Activated CD4-positive, alpha-beta T cell treated with anti-CD3 and anti-CD28 coated beads, Interleukin-2, Interleukin-6, amounts not matched to agents 100 ng/mL and 50 ng/mL, durations not matched to agents 16 hours and 8 hours (primary cell): ENCODE measurements around the gene MICOS13.

ENCODE experiments used
- DNase-seq: peaks from one replicate; pipeline ENCODE4 v3.0.0-alpha.2; 2020

Gene MICOS13

DNA sequence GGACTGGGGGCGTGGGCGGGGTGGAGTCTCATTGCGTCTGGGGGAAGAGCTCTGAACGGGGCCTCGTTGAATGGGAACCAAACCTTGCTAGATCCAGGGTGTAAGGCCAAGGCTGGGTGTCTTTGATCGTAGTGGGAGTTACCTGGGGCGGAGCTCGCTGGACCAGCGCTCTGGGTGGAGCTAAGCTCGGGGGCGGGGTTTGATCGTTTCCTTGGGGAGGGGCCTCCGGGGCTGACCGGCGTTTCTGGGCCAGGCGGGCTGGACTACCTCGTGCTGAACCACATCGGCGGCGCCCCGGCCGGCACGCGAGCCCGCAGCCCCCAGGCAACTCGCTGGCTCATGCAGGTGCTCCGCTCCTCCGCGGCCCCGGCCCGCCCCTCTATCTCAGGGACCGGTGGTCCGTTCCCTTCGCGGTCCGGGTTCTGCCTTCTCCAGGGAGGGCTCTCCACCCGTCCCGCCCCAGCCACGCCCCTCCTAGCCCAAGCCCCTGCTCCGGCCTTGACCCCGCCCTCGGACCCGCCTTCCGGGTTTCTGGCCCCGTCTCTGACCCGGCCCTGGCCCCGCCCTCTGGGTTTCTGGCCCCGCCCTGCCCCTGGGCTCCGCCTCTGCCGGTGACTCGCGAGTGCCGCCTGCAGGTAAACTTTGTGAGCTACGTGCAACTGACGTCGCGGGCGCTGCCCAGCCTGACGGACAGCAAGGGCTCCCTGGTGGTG, 6.5 kb upstream of the MICOS13 start:
- DNase-seq = peak; percentile 100

DNA sequence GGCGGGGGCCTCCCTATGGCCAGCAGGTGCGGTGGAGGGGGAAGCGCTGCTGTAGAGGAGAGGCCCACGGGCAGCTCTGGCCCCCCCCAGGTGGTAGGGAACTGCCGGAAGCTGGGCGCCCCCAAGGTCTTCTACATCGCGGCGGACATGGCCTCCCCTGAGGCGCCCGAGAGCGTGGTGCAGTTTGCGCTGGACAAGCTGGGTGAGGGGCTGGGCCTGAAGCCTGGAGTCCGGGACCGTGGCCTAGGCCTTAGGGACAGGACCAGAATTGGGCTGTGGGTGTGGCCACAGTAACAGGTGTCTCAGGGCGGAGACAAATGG, 6.0 kb upstream of the MICOS13 start:
- no peak for DNase-seq

DNA sequence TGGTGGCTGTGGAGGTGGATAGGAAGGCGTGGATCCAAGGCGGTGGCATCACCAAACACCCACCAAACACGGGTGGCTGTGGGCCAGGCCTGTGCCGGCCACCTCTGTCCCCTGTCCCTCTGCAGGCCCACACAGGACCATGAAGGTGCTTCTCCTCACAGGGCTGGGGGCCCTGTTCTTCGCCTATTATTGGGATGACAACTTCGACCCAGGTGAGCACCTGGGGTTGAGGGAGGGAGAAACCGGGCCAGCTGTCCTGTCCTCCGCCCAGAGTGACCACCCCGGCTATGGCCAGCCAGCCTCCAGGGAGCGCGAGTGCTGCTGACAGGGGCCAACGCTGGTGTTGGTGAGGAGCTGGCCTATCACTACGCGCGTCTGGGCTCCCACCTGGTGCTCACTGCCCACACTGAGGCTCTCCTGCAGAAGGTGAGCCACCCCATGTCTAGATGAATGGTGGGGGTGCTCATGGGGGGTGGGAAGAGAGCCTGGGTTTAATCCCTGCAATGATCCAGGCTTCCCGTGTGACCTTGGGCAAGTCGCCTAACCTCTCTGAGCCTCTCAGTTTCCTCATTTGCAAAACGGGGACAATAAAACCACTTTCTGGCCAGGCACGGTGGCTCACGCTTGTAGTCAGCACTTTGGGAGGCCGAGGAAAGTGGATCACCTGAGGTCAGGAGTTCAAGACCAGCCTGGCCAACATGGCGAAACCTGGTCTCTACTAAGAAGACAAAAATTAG, 4.5 kb upstream of the MICOS13 start:
- no peak for DNase-seq

DNA sequence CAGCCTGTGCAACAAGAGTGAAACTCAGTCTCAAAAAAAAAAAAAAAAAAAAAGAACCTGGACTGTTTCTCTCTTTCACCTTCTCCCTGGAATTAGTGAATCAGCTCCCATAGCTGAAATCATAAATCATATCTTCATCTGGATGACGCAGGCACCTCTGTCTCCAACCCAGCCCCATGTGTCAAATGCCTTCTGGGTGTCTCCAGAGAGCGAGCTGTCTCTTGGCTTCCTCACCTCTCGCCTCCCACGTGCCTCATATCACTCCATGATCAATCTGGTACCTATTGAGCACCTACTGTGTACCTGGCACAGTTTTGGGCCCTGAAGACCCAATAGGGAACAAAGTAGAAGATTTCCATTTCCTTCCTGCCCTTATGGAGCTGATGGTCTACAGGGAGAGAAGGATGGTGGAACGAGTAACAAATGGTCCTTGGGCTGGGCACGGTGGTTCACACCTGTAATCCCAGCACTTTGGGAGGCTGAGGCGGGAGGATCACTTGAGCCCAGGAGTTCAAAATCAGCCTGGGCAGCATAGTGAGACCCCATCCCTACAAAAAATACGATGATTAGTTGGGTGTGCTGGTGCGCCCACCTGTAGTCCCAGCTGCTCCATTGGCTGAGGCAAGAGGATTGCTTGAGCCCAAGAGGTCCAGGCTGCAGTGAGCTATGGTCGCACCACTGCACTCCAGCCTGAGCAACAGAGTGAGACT, 3.0 kb upstream of the MICOS13 start:
- DNase-seq = no peak

DNA sequence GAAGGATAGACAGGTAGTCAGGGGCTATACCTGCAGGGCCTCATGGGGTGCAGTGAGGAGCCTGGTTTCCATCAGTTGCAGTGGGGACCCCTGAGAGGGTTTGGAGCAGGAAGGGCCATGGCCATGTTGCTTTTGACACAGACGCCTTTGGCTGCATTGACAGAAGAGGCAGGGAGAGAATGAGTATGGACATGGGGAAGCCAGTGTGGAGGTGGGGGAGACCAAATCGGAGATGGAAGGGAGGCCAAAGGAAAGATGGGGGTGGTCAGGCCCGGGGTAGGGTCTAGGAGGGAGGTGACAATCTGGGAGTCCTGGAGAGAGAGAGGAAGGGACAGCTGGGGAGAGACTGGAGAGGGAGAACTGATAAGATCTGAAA, 1.8 kb upstream of the MICOS13 start:
- no peak for DNase-seq

DNA sequence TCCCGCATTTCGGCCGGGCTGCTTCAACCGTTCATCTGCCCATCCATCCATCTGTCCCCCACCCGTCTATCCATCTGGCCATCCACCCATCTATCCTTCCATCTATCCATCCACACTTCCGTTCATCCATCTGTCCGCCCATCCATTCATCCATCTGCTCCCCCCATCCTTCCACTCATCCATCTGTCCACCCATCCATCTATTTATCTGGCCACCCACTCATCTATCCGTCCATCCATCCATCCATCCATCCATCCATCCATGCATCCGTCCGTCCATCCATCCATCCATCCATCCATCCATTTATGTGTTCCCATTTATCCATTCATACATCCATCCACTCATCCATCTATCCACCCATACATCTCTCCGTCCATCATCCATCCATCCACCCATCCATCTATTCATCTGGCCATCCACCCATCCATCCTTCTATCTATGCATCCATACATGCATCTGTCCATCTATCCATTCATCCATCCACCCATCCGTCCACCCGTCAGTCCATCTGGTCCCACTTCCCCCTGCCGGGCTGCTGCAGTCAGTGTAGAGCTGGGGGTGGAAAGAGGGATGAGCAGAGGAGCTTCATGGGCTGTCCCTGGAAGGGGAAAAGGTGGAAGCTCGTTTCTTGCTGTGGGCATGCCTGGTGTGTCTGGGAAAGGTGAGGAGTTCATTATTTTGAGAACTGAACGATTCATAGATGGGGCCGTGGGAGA, 1.2 kb upstream of the MICOS13 start:
- DNase-seq = no peak

DNA sequence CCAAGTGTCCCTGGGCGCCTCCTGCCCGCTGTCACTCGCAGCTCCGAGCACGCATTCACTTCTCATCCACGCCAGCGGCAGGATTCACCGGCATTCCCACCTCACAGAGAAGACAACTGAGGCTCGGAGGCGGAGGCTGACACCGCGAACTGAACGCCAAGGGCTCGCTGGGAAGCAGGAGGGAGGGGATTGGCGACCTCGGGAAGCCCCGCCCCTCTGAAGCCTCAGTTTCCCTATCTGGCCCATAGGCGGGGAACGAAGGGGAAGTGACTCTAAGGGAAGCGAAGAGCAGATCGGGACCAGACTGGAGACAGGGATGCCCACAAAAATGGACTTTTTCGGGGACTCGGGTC, 256 bp downstream of the MICOS13 start:
- DNase-seq = no peak

DNA sequence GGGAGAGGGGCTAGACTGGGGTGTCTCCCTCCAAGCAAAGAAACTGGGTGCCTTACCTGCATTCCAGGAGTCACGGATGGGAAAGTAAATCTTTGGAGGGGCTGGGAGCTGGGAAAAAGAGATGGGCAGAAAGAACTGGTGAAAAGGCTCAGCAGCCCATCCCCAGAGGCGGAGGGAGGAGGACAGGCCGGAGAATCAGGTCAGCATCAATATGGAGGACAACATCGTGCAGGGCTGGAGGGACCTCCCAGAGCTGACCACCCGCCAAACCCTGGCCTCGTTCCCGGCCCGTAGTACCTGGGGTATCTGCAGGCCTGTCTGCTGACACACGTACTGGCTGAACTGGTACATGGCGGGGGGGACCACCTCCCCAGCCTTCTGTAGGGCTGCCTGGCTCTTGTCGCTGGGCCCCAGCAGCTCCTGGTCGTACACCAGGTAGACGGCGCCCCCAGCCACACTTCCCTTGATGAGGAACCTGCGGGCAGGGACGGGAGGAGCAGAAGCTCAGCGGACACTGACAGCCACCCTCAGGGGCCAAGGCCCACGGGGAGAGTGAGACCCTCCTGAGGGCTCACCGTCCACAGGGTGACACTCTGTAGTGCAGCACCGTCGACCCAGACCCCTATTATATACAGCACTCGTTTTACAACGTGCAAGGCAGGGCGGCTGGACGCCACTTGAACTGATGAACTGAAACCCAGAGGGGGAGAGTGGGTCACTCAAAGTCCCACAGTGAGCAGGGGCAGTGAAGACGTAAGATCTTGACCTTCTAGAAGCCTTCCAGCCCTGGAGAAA, 830 bp downstream of the MICOS13 start:
- no peak for DNase-seq

DNA sequence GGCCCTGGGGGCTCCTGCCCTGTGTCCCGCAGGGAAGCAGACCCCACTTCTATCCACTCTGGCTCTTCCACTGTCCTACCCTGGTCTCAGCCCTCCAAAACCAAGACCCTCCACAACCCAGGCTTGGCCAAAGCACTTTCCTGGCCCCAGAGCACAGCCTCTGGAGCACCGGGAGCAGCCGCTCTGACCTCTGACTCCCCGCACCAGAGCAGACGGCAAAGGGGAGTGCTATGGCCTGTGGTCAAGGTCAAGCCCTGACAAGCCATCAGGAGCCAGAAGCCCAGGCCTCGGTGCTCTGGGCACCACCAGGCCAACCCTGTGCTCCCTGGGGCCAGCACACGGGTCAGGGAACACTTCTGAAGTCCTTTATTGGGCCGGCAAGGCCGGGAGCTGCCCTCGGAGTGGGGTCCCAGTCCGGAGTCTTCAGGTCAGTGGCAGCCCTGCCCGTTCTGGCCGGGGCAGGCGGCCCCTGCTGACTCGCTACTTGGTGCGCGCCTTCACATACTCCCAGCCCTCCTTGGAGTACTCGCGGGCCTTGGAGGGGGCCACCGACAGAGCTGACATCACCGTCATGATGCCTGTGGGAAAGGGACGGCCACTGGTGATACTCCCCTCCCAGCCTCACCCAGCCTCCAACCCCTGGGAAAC, 2.1 kb downstream of the MICOS13 start:
- DNase-seq = no peak

DNA sequence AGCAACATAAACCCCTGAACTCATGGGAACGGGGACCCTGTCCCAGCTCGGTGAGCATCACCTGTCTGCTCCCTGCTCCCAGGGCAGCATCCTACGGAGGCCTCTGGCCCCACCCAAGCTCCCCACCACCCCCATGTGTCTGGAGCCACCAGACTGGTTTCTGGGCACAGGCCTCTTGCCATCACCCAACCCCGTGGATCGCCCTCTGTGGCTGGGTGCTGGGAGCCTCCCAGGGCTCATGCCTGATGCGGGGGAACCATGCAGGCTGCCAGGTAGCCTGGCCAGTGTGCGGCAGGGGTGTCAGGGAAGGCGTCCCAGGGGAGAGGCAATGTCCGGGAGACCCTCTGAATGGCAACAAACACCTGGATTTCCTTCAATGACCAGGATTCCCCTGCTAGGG, 2.7 kb downstream of the MICOS13 start:
- DNase-seq = no peak

DNA sequence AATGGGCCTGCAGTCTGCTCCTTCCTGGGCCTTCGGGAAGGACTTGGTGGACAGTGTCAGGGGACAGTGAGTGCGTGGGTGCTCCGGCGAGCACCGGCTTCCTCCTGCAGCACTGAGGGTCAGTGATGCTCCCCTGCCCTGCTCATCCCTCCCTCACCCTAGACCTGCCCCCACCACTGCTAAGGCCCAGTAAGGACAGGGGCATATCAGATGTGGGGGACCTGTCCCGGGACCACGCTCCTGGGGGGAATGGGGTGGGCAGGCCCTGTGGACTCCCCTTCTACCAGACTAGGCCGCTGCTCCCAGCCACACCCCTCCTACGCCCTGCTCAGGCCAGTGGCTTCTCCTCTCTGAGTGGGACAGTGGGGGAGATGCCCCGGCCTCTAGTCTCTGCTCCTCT, 3.2 kb downstream of the MICOS13 start:
- no peak for DNase-seq

DNA sequence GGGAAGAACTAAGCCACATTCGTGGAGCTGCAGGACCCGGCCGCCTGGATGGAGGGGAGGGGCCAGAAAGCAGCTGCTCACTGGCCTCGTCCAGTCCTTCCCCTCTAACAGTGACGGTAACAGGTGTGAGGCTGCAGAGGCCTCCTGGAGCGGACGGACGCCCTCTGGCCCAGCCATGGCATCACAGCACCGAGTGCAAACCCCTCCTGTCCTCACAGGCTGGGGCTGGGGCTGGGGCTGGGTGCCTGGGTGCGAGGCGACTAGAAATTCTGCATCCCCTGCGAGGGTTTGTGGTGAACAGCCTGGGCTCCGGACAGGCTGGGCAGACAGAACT, 3.6 kb downstream of the MICOS13 start:
- DNase-seq = no peak

DNA sequence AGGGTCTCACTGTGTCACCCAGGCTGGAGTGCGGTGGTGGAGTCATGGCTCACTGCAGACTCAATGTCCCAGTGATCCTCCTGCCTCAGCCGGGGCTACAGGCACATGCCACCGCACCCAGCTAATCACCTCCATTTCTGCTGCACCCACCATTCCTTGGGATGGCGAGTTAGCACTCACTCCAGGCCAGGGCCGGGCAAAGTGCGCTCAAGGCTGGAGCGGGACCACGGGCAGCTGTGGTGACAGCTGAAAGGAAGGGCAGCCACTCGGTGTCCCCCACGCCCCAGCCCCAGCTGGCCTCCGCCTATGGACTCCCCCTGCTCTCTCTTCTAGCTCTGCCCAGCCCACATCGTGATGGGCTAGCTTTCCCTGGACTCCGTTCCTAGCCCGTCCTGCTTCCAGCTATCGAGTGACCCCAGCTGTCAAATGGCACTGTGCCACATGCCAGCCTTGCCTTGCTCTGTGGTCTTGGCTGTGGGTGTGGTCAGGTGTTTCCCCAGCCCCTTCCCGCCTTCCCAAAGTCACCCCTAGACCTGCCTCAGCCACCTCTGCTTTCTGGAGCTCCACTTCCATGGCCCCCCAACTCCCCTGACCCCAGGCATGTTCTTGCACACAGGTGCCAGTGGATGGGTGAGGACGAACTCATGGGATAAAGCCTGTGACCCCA, 4.1 kb downstream of the MICOS13 start:
- no peak for DNase-seq

DNA sequence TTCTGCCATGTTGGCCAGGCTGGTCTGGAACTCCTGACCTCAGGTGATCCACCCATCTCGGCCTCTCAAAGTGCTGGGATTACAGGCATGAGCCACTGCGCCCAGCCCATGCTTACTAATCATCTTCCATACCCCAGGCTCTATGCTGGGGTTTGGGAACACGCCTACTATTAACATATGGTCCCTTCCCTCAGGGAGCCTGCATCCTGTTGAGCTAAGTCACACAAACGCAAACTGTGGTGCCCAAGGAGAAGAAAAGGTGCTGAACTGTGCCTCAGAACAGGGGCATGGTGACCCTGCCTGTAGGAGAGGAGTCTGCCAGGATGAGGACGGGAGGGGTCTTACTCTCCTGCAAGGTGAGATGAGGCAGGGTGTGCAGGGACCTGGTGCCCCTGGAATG, 5.6 kb downstream of the MICOS13 start:
- DNase-seq = no peak

DNA sequence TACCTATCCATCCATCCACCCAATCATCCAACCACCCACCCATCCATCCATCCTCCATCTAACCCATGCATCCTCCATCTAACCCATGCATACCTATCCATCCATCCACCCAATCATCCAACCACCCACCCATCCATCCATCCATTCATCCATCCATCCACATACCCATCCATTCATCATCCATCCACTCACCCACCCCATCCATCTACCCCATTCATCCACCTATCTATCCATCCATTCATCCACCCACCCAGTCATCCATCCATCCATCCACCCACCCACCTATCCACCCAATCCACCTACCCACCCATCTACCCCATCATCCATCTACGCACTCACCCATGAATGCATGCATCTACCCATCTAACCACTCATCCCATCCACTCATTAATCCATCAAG, 6.6 kb downstream of the MICOS13 start:
- DNase-seq = no peak

DNA sequence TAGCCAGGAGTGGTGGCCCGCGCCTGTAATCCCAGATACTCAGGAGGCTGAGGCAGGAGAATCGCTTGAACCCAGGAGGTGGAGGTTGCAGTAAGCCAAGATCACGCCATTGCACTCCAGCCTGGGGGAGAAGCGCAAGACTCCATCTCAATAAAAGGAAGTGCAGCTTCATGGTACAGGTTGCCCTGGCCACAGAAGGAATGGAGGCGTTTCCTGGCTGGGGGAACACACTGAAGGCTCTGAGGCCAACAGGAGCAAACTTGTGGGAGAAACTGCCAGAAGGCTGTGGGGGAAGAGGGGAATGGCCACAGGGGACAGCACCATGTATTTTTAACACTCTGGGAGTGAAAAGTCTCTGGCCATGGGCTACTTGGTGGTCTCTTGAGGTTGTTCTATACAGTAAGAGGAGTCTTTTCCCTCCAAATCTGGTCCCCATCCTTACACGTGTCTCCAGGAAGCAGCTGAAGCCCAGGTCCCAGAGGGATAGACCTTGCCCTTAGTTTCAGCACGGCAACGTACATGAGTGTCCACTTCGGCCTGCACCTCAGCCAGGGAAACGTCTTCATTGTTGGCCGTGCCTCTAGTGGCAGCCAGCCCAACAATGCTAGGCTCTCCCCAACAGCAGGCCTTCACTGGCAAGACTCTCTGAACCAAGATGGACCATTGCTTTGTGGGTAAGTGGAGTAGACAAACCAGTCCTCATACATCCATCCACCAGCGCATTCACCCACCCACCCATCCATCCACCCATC, 7.4 kb downstream of the MICOS13 start:
- no peak for DNase-seq

DNA sequence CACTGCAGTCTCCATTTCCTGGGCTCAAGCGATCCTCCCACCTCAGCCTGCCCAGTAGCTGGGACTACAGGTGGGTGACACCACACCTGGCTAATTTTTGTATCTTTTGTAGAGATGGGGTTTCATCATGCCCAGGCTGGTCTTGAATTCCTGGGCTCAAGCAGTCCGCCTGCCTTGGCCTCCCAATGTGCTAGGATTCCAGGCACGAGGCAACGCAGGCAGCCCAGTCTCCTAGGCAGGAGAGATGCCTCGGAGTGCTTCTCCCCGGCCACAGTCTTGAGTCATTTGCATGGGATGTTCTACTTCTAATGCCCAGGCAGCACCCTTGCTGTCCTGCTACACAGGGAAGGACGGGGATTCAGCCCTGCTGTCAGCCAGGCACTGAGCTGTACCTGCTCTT, 8.7 kb downstream of the MICOS13 start:
- DNase-seq = no peak

DNA sequence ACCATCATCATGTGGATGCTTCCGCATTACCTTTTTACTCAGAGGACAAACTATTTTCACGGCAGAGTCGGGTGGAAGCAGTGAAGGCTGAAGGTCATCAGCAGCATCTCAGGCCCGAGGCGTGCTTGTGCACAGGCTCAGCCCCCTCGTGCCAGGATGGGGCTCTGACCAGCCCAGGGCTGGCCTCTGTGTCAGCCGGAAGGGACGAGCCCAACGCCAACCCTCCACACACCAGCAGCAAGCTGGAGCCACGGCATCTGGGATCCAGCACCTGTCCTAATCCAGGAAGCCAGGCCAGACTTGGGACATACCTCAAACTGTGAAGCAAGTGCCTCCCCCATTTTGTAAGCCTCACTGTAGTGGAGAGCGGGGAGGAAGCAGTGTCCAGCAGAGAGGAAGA, 11.1 kb downstream of the MICOS13 start:
- no peak for DNase-seq

DNA sequence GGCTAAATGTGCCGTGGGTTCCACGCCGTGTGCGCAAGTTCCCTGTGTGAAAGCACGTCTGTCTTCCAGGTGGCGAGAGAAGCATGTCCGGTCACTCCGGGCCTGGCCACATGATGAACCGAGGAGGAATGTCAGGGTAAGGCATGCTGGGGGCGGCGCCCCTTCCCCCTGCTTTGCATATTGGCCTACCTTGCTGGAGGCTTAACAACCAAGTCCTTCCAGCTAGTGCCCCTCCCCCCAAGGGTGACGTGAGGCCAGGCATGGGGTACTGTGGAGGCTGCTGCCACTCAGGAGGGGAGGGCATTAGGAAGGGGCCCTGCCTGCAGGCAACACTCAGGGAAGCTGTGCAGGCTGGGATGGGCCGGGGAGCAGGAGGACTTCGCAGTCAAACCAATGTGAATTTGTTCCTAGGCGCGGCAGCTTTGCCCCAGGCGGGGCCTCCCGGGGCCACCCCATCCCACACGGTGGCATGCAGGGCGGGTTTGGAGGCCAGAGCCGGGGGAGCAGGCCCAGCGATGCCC, 12.5 kb downstream of the MICOS13 start:
- DNase-seq = no peak

DNA sequence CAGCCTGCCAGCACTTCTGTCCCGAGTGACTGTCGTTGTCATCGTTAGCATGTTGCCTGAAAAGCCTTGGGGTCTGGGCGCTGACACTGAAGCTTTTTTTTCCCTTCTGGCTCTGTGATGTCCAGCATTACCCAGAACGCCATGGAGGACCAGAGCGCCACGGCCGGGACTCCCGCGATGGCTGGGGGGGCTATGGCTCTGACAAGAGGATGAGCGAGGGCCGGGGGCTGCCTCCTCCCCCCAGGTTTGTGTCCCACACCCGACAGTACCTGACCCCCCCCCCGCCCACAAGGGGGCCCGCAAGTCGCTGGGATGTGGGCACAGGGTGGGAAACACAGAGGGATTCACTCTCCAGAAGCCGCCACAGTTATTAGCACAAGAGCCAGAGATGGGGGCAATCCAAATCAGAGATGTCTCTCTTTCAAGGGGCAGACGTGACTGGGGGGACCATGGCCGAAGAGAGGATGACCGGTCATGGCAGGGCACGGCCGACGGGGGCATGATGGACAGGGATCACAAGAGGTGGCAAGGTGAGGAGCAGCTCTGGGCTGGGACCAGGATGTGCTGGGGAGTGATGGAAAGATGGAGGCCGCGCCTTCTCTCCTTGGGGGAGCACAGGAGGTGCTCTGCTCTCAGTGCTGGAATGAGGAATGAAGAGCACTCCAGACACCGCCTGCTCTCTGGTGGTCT, 13.2 kb downstream of the MICOS13 start:
- DNase-seq = no peak
